GM19240 (cell line): ENCODE data around the gene TNRC6C.
"Not testable (repeated sequence)": the region's sequence is repeated elsewhere in the genome, so short reads cannot be mapped to it uniquely, and the experiment has no call there.

ENCODE experiments used
- DNase-seq: peaks from one replicate; pipeline ENCODE4 v3.0.0; 2011; ENCODE audit warnings: low spot score; ENCODE audit not compliant: insufficient read length

Gene TNRC6C

GRCh38 chr17:77930780-77931768 is 27.4 kb upstream of the TNRC6C start:
- DNase-seq = no peak

GRCh38 chr17:77933777-77934398 is 24.6 kb upstream of the TNRC6C start:
- DNase-seq = no peak

- no peak for DNase-seq
Observed at GRCh38 chr17:77935121-77935571, 23.4 kb upstream of the TNRC6C start.

- not testable (repeated sequence) for DNase-seq
Observed at GRCh38 chr17:77935744-77936143, 22.8 kb upstream of the TNRC6C start.

GRCh38 chr17:77936881-77937280 is 21.6 kb upstream of the TNRC6C start:
- no peak for DNase-seq

GRCh38 chr17:77941004-77941403 is 17.5 kb upstream of the TNRC6C start:
- DNase-seq = no peak

- no peak for DNase-seq
Observed at GRCh38 chr17:77942112-77942988, 16.2 kb upstream of the TNRC6C start.

GRCh38 chr17:77943971-77944370 is 14.5 kb upstream of the TNRC6C start:
- no peak for DNase-seq

- DNase-seq = no peak
Observed at GRCh38 chr17:77944390-77945222, 13.9 kb upstream of the TNRC6C start.

- DNase-seq = no peak
Observed at GRCh38 chr17:77946900-77947645, 11.4 kb upstream of the TNRC6C start.

- no peak for DNase-seq
Observed at GRCh38 chr17:77948690-77949114, 9.8 kb upstream of the TNRC6C start.

GRCh38 chr17:77951123-77951522 is 7.4 kb upstream of the TNRC6C start:
- no peak for DNase-seq

GRCh38 chr17:77952368-77952767 is 6.1 kb upstream of the TNRC6C start:
- no peak for DNase-seq

- no peak for DNase-seq
Observed at GRCh38 chr17:77957235-77957856, 1.2 kb upstream of the TNRC6C start.

- DNase-seq = no peak
Observed at GRCh38 chr17:77958716-77959125, 218 bp downstream of the TNRC6C start.

- no peak for DNase-seq
Observed at GRCh38 chr17:77959126-77959925, 823 bp downstream of the TNRC6C start.

GRCh38 chr17:77959926-77960521 is 1.5 kb downstream of the TNRC6C start:
- no peak for DNase-seq

GRCh38 chr17:77961741-77962140 is 3.2 kb downstream of the TNRC6C start:
- DNase-seq = no peak
